SIG-M5 (cell line): ENCODE results near the gene FRMD8.

Source experiments
- DNase-seq: peaks from one replicate; lab custom pipeline; 2025; lab: John Stamatoyannopoulos, UW

Gene FRMD8

DNA sequence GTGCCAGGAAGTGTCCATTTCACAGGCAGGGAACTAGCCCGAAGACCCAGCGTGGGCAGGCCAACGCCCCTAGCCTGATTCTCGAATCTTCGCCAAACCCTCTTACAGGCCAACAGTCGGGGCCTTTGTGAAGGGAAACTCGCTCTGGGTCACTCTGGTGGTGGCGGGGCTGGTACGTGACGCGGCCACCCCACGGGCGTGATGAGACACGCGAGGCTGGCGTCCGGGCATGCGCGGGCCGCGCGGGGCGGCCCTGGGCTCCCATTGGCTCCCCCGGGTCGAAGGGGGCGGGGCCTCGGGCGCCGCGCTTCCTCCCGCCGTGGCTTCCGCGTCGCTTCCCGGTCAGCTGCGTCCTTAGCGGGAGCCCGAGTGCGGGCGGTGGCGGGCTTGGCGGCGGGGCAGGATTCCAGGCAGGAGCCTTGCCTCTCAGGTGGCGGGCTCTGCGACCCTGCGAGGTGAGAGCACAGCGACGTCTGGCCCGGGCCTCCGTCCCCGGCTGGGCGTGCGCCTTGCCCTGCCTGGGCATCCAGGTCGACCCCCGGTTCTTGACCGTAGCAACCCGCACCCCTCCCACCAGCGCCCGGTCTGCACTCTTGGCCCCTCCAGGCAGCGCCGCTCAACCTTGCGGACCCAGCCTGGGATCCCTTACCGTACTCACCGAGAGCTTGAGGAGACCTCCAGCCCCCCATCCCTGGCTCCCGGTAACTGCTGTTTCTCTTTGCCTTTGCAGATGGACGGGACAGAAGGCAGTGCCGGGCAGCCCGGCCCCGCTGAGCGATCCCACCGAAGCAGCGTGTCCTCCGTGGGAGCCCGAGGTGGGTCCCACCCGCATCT, at the start of gene FRMD8:
Gene FRMD8, plus strand, starts transcription at position 331 of the 834 bp plus-strand sequence. Its CDS starts 400 bp downstream, at position 731.
- no peak for DNase-seq

GRCh38 chr11:65338676-65339075, 47.8 kb upstream of the FRMD8 start:
- DNase-seq, result no peak

- no peak for DNase-seq
Measured at GRCh38 chr11:65340226-65340625, 46.2 kb upstream of the FRMD8 start.

DNA sequence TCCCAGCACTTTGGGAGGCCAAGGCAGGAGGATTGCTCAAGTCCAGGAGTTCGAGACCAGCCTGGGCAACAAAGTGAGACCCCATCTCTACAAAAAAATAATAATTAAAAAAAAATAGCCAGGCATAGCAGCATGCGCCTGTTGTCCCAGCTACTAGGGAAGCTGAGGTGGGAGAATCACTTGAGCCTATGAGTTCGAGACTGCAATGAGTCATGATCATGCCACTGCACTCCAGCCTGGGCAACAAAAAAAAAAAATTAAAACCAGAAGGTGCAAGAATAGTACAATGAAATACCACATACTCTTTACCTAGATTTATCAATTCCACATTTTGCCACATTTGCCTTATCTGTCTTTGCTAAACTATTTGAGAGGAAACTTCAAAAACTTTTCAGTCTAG, 44.6 kb upstream of the FRMD8 start:
- no peak for DNase-seq

DNA sequence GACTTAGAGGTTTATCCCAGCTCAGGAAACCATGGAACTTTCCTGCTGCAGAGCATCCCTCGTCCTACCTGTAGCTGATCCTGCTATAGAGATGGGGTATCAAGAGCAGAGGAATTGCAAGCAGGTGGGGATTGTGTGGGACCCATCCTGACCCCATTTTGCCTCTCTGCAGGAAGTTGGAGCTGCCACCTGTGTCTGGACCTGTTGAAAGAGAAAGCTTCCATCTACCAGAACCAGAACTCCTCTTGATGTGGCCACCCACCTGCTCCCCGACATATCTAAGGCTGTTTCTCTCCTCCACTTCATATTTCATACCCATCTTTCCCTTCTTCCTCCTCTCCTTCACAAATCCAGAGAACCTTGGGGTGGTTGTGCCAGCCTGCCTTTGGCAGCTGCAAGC, 34.9 kb upstream of the FRMD8 start:
- DNase-seq, result no peak

- DNase-seq, result no peak
Measured at GRCh38 chr11:65352783-65353182, 33.7 kb upstream of the FRMD8 start.

- DNase-seq, result no peak
Measured at GRCh38 chr11:65353376-65353775, 33.1 kb upstream of the FRMD8 start.

DNA sequence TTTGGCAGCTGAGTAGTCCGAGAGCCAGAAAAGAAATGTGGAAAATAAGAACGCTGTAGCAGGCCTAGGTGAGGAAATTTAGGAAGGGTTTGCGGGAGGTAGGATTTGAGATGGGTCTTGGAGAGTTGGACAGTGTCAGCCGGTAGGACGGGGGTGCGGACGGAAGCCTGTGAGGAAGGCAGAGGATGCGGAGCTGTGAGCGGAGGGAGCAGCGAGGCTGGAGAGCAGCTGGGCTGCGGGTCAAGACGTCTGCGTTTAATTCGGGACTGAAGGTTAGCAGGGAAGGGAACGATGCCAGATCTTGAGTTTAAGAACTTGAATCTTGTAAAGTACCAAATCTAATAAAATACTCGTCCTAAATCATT, 32.6 kb upstream of the FRMD8 start:
- no peak for DNase-seq

- peak; percentile 25 for DNase-seq
Measured at GRCh38 chr11:65354265-65355012, 32.0 kb upstream of the FRMD8 start, which contains the start of gene TIGD3. TSS of gene TIGD3 (plus strand) at chr11:65354751. CDS start at chr11:65355809, 1,058 bp downstream.

- DNase-seq, result no peak
Measured at GRCh38 chr11:65355013-65355775, 31.2 kb upstream of the FRMD8 start.

- DNase-seq, result no peak
Measured at GRCh38 chr11:65355776-65356393, 30.6 kb upstream of the FRMD8 start.

DNA sequence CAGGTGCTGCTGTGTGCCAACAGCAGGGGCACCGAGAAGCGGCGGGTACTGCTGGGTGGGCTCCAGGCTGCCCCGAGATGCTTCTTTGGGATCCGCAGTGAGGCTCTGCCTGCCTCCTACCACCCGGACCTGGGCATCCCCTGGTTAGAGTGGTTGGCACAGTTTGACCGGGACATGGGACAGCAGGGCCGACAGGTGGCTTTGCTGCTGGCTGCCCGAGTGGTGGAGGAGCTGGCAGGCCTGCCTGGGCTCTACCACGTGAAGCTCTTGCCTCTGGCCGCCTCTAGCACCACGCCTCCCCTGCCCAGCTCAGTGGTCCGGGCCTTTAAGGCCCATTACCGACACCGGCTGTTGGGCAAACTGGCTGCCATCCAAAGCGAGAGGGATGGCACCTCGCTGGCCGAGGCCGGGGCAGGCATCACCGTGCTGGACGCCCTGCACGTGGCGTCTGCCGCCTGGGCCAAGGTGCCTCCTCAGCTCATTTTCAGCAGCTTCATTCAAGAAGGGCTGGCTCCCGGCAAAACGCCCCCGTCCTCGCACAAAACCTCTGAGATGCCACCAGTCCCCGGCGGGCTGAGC, 30.0 kb upstream of the FRMD8 start:
- DNase-seq, result no peak

GRCh38 chr11:65357856-65358356, 28.5 kb upstream of the FRMD8 start:
- no peak for DNase-seq

DNA sequence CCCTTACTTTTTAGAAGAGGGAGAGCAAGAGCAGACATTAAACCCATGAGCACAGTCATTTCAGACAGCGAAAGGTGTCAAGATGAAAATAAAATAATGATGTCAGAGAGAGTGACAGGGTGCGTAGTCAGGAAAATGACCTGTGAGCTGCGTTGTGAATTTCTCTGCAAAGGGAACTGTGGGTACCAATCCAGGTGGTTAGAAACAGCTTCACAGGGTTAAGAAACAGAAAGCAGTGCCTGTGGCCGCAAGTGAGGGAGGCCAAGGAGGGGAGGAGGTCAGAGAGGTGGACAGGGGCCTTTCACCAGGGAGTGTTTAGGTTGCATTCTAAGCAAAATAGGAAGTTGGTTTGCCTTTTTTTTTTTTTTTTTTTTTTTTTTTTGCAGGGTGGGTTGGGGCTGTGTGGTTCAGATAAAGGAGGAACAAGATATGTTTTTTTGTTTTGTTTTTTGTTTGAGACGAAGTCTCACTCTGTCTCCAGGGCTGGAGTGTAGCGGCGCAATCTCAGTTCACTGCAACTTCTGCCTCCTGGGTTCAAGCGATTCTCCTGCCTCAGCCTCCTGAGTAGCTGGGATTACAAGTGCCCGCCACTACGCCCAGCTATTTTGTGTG, 24.0 kb upstream of the FRMD8 start:
- no peak for DNase-seq

GRCh38 chr11:65362966-65363365, 23.5 kb upstream of the FRMD8 start:
- no peak for DNase-seq

DNA sequence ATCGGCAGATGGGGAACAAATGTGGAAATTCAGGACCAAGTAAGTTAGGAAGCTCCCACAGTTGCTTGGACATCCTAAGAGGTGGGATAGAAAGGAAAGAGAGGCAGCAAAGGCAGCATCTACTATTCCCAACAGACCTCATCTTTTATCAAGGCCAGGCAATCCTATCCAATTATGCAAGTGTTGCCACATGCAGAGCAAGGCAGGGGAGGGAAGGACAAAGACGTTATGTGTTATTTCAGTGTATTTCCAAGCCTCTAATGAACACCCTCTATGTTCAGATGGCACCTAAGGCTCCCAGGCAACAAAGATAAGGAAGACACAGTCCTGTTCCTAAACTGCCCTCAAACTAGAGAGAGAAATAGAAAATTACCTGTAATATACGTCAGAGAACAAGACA, 22.7 kb upstream of the FRMD8 start:
- no peak for DNase-seq

DNA sequence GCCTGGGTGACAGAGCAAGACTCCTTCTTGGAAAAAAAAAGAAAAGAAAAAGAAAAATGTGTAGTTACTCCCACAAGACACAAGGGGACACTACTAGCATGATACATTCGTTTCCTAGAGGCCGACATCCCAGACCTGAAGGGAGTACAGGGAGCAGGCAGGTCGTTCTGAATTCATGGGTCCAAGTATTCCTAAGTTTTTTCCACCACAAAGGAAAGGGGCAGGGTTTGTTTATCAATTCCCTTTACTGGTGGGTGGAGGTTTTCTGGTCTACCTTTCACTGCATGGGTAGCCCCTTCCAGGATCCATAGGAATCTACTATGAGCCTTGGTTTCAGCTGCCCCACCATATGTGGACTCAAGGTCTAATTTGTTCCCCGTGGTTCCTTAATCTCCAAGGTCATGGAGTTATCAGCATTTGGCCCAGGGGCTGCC, 20.1 kb upstream of the FRMD8 start:
- DNase-seq, result peak; percentile 15

DNA sequence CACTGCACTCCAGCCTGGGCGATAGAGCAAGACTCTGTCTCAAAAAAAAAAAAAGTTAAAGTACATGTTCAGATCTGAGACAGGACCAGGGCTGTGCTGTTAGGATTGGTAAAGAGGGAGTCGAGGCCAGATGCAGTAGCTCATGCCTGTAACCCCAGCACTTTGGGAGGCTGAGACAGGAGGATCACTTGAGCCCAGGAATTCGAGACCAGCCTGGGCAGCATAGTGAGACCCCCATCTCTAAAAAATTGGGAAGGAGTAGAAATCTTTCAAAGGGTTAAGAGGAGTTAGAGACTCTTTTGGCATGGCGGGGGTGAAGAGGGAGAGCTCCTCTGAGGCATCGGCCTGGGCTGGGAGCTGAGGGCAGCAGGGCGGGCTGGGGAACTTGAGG, 15.8 kb upstream of the FRMD8 start:
- no peak for DNase-seq

DNA sequence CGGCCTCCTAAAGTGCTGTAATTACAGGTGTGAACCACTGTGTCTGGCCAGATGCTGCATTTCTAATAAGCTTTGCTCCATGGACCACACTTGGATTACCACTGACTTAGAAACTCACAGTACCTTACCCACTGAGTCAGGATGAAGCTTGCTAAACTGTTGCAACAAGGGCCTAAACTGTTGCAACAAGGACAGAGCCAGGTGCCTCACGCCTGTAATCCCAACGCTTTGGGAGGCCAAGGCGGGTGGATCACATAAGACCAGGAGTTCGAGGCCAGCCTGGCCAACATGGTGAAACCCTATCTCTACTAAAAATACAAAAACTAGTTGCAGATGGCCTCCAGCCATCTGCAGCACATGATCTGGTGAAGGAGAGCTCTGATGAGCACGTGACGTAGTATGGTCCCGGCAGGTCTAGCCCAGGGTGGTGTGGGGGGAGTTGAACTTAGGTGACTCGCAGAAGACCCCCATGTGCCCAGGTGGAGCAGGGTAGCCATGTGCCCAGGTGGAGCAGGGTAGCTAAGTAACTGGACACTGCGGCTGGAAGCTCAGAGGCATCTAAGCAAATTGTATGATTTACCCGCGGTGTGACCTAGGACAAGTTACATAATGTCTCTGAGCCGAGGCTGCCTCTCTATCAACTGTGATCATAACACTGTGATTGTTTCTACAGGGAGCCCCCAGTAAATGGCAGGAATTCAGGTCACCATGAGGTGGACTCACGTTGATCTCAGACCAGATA, 12.4 kb upstream of the FRMD8 start:
- no peak for DNase-seq

DNA sequence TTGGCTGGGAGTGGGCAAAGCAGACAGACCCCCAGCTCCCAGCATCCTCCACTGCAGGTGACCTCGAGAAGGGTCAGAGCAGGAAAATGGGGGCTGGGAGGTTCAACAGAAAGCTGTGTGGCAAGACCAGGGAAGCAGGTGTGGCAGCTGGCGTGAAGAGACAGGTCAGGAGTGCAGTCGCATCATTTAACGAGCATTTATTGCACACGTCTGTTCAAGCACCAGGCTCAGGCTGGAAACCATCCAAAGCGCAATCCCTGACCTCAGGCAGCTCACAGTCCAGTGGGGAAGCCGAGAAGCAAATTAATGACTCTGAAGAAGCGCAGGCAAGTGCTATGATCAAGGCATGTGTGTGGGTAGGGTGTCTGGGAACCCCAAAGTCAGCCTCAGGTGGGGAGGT, 11.4 kb upstream of the FRMD8 start:
- DNase-seq, result no peak
